NCI-H1436 treated with DMSO at 0.1 percent for 48 hours (cell line): Measurements from ENCODE around the gene ERBB4.
"Not testable (repeated sequence)": the region's sequence is repeated elsewhere in the genome, so short reads cannot be mapped to it uniquely, and the experiment has no call there.

Experiments
- DNase-seq: peaks from one replicate; lab custom pipeline; 2025; lab: John Stamatoyannopoulos, UW

Gene ERBB4

DNA sequence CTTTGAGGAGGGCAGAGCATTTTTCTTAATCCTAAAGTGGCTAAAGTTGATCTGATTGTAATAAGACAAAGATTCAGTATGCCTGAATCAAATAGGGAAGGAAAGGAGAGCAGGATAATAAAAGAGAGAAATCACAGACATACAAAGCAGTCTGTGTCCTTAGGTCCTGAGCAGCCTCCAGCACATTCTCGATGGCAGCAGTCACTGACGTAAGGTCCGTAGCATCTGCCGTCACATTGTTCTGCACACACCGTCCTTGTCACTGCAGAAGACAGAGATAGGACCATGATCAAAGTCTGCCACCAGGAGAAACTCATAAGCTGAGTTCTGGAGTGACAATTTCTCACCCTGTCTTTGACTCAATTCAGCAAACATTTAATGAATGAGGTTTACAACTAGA is 813.7 kb downstream of the ERBB4 start:
- DNase-seq, result no peak

DNA sequence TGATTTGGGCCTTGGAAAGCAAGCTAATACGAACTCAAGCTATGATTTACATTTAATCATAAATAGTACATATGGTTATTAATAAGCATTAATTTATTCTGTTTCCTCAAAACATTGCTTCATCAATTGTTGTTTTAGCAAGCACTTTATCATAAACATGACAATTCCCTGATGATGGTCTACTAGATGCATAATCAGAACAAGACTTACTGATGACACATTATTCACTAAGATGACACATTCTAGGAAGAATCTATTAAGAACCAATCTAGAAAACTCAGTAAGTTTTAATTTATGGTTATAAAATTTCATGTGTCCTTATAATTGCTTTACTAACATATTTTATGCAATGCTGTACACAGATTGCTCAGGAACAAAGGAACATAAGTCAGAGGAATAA is 815.2 kb downstream of the ERBB4 start:
- no peak for DNase-seq

DNA sequence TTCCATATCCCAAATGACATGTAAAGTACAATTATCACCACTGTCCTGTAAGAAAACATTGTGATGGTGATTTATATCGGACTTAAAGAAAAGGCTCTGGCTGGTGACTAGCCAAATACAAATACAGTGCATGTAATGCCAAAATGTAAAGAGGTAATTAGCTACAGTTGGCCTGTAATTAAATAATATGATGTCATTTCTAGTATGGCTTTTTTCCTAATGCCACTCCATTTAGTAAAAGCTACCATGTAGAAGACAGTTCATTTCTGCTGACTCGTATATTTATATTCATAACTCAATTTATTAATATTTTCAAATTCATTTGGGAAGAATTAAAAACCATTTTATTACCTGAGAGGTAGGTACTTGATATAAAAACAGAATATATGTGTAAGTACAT is 815.7 kb downstream of the ERBB4 start:
- DNase-seq, result no peak

DNA sequence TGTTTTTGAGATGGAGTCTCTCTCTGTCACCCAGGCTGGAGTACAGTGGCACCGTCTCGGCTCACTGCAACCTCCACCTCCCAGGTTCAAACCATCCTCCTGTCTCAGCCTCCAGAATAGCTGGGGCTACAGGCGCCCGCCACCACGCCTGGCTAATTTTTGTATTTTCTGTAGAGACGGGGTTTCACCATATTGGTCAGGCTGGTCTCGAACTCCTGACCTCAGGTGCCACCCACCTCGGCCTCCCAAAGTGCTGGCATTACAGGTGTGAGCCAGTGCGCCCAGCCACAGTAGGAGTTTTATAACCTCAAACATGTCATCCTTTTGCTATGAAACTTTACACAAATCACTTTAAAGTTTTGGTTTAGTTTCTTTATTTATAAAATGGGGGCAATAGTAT is 816.7 kb downstream of the ERBB4 start:
- not testable (repeated sequence) for DNase-seq

DNA sequence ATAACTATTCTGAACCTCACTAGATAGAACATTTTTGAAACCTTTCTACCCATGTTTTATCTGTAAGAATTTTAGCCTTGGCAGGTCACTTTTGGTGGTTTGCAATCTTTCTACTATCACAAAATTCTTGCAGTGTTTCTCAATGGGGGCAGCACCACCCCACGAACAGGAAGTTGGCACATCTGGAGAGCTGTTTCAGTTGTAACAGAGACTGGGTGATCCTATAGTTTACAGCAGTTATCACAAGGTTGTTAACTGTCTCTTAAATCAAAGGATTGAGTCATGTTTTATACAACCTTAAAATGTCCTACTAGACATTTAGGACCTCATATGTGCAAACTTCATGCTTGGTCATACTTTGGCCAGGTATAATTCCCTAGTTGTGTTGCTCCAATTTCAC is 829.2 kb downstream of the ERBB4 start:
- DNase-seq, result no peak

DNA sequence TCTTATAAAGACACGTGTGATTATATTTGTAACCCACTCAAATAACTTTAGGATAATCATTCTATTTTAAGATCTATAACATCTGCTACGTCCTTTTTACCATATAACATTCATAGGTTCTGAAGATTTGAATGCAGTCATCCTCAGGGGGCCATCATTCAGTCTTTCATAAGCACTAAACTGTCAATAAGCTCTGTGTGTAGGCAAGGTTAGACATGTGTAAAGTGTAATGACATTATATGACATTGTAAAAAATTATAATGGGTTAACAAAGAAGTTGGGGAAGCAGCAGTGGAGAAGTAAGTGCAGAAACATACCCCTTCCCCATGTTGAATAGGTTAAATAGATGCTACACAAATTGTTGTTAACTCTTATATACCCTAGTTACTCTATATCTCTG is 845.9 kb downstream of the ERBB4 start:
- no peak for DNase-seq

DNA sequence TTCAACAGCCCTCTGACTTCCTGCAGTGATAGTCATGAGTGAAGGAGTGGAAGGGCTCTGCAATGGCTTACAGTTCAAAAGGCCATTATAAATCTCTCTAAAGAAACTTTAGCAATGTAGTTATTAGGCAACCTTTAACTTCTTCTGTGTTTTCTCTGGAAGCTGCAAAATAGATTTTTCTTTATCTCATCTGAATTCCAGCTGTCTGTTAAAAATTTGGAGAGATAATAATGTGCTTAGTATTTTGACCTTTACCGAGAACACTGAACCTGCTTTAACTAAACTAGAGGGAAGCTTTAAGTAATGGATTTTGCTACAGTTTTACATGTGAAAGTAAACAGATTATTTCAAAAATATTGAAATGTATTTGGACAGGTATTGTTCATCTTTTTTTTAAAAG is 847.9 kb downstream of the ERBB4 start:
- no peak for DNase-seq

DNA sequence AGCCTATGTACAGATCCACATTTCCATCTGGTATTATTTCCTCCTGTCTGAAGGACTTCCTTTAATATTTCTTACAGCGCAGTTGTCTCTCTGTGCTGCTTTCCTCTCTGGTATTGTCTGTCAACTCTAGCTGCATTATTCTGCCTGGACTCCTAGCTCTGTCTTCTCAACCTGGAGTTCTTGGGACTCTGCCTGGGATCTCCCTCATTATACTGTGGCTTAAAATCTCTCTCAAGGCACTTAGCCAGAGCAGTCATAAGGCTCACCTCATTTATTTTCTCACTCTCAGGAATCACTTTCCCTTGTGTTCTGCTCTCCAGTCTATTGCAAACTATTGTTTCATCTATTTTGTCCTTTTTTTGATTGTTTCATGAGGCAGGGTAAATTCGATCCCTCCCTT is 850.4 kb downstream of the ERBB4 start:
- no peak for DNase-seq

DNA sequence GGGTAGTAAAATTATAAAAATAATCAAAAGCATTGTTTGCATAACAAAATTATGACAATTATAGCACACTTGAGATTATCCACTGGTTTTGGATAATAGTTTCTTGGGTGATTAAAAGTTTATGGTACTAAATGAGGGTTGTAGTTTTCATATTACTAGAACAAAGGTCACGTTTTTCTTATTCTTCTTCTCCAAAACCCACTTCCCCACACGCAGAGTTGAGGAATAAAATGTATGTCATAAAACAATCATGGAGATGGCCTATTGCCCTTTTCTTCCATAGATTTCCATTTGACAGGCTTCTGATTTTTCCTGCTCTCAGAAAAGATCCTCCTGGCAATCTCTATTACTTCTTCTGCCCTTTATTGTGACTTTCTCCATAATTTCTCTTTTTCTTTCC is 863.9 kb downstream of the ERBB4 start:
- DNase-seq, result no peak

DNA sequence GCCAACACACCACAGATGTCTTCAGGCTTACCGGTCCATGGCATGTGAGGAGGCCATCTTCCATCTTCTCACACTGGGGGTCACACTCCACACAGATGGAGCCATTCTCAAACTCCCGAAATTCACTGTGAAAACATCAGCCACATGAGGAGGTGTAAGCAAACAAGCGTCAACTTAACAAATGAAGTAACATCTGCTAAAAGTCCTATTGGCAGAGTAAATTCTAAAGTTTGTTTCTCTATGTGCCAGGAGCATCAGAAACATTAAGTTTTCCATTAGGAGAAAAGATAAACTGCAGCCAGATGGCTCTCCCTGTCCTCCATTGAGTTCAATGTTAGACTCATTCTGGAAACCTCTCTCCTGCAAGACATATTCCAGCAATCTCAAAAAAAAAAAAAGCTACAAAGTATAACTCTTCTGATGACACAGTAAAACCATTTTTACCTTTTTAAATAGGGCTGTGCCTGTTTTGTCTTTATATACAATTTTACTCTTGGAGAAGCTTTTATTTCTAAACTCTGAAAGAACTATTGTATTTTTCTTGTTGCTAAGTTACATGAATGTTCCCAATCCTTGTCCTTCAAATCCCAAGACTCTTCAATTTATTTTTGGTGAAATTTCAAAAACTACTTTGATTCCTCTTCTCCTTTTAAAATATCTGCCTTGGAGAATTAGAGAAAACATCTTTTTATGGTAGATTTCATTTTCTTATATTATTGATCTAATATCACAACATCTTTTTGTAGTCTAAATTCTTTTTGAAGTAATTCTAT is 865.3 kb downstream of the ERBB4 start:
- DNase-seq, result no peak

DNA sequence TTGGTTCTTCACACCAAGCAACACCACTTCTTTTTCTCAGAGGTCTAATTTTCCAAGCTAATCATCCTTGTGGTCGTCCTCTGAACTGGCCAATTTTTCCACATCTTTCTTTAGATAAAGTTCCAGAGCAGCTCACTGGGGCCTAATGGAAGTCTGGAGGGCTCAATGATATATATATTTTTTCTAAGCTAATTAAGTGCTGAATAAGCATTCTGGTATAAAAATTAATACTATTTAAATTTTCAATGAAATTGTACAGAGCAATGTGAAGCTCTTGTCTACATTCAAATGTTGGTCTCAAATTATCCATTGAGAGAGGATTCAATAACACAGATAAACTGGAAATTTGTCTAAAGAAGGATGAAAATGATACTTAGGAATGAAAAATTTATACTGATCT is 866.6 kb downstream of the ERBB4 start:
- no peak for DNase-seq

DNA sequence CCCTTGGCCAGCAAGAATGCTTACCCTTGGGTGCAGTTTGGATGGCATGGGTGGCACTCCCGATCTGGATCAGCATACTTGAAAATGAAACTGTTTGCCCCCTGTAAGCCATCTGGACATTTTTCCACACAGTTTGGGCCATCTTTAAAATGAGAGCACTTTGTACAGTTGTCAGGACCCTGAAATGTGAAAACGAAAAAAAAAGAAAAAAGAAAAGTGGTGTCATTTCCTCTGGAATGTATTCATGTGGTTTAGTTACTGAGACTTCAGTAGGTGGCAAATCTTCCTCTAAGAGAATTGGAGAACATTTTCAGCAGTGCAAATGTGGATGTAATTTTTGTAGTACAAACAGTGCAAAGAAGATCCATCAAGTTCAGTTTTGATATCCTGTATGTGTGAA is 873.3 kb downstream of the ERBB4 start:
- DNase-seq, result no peak

DNA sequence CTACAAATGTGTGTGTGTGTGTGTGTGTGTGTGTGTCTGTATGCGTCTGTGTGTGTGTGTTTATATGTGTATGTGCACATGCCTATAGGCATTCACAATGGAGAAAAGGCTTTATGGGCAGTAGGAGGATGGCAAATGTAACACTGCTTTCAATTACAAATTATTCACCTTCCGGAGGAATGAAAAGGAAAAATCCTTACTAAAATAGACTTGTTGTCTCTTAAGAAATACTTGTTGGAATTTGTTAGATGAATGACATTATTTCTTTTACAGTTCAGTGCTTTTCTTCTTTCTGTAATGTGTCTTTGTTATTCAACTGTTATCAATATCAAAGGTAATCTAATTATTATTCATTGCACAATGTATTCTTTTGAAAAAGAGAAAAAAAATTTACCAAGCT is 874.3 kb downstream of the ERBB4 start:
- DNase-seq, result no peak

DNA sequence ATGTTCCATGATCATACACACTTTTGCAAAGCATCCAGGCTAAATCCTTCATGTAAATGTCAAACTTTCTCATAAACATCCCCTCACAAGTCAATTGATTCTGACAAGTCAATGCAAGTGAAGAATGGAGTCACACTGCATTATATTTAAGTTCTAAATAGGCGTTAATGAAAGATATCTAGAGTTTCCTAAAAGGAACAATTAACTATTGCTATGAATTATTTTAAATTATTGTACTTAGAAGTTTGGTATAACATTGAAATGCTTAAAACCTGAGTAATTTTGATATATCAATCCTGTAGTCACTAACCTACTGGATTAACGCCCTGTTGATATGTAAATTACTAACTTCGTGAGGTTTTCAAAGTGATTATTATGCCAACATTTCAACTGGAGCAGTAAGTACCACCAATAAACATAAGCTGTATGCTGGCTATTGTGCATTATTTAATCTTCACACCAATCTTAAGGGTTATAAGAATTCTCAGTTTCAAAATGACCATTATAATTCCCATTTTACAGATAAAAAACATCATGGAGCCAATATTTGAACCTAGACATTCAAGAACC is 884.3 kb downstream of the ERBB4 start:
- DNase-seq, result no peak

DNA sequence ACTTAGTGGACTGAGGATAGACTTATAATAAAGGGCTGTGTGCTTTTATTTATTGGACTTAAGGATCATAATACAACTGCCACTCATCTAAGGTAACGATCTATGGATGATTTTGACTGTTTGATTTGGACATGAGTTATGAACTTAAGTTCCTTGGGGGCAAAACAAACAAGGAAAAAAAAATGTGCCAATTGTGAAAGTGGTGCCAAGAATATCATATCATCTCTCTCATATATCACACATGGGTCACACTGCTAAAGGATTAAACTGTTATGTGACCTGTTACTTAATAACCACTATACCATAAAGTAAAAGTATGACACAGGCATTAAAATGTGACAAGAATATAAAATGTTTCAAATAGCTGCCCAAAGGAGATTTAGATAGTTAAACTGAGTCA is 886.3 kb downstream of the ERBB4 start:
- DNase-seq, result no peak

DNA sequence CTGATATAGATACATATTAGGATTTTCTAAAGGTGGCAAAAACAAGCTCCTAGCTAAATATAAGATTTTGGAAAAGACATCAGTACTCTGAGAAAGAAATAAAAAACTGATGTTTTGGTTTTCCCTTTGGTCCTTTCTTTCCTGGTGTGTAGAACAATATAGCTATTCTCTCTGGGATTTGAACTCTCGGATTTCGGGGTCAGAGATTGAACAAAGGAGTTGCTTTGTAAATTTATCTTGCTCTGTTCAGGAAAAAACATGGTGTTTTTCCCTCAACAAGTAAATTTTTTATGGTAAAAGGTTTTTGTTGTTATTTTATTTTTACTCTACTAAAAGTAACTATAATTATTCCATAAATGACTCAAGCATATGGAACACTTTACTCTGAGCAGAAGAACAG is 889.3 kb downstream of the ERBB4 start:
- DNase-seq, result no peak

DNA sequence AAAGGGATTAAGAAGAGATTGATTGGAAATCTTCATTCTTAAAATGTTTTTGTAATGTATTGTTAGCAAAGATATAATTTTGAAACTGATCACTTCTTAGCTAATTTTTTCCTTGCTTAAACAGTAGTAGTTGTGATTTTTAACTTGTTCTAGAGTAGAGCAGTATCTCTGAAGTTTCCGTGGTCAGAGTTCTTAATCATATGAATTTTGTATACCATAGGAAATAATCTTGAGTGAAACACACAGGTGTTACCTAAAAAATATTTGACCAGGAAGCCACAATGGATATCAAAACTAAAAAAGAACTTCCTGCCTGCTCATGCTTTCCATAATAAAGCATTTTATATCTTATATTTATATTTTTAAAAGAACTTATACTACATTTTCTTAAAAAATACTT is 907.1 kb downstream of the ERBB4 start:
- DNase-seq, result no peak

DNA sequence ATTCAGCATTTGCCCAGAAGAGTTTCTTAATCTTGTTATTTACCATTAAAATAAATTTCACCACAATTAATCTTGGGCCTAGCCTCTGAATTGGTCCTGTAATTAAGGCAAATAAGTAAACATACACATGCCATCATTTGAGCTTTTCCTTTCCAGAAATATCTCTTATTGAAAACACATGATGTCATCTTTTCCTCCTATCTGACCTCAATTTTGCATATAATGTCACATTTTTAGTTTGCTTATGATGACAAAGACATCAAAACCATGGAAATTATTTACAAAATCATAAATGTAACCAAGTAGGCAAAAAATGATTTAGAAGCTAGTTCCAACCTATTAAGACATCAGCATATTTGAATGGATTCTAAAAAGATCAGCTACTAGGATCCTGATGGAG is 915.5 kb downstream of the ERBB4 start:
- DNase-seq, result no peak

DNA sequence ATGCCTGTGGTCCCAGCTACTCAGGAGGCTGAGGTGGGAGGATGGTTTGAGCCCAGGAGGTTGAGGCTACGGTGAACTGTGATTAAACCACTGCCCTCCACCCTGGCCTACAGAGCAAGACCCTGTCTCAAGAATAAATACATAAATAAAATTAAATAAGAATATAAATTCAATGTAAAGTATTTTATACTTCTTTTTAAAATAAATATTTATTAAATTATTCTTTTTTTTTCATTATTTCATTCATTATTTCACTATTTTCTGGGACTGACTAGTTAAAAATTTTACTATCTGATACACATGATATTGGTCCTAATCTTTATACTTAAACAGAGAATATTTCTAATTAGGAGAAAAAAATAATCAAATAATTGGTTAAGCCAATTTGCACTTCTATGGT is 917.6 kb downstream of the ERBB4 start:
- no peak for DNase-seq

DNA sequence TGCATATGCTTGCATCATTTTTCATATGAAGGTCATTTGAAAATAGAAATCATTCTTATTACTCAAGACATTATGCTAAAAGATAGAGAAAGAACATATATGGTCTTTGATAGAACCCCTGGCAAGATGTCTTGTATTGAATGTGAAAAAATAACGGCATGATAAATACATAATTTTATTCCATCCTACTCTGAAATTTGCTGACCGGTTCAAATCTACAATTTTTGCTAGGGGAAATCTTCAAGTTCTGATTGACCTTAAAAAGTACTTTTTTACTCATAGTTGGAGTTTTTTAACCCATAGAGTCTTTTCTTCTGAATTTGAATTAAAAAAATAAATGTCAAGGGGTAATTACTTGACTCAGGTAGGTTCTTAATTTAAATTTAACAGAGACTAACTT is 920.8 kb downstream of the ERBB4 start:
- no peak for DNase-seq

DNA sequence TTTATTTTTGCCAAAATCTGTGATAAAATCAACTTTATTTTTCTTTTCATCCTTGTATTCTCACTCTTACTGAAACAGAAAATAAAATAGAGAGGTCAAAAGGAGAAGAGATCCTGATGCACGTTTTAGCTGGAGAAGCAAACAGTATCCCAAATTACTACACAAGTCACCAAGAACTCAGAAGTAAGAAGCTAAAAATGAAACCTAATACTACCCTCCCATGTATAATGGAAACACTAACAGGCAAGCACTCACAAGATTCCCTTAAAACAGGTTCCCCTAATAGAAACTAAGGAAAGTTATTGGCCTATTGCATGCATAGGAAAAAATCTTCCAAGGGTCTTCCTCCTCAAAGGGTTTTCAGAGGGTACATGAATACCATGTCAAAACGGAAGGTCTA is 927.0 kb downstream of the ERBB4 start:
- no peak for DNase-seq

DNA sequence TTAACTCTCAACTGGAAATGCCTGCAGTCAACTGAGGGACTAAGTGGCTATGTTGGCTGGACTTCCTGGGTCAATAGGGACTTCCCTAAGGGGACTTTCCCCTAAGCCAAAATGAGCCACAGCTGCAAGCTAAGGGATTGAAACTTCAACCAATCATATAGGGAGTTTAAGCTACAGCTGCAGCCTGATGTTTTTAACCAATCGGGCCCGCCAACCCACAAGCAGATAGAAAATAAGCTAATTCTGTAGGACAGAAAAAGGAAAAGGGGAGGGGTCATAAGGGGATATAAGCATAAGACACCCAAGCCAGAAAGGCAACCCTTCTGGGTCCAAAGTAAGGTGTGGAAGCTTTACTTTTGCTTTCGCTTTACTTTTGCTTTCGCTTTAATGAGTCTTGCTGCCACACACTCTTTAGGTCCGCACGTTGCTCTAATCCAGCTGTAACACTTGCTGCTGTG is 927.5 kb downstream of the ERBB4 start:
- no peak for DNase-seq

DNA sequence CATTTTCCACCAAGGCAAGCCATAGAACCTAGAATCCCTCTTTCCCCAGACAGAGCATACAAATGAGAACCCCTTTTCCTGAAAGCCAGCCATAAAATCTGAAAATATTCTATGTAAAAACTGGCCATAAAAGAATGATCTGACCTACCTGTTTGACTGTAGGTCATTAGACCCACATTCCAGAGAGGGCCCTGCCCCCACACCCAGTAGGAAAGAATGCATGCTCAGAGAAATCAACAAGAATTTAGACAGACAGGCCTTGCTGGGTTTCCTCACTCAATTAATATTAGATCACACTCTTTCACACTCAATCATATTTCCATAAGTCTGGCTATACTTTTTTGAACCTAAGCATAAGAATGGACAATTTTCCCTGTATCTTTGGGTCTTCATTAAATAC is 929.5 kb downstream of the ERBB4 start:
- DNase-seq, result no peak

DNA sequence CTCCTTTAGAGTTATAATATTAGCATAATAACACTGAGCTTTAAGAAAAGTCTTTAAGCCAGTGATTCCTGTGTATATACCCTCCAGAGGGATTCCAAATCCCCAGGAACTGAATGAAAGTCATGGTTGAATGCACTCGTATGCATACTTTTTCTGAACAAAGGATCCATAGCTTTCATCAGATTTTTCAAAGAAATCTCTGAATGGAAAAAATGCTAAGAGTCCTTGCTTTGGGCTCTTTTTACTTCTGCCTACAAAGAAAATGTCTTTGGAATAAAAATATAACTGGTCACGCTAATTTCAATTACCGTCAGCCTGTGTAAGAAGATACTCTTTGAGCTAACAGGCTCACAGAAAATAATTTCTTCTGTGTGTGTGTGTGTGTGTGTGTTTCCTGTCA is 939.5 kb downstream of the ERBB4 start:
- no peak for DNase-seq
